PFSK-1 (cell line): ENCODE results near the gene PLEKHJ1.

ENCODE experiments used
- FOXP2 ChIP-seq: optimal IDR thresholded peaks from 2 replicates; pipeline ENCODE3; 2011; ENCODE audit warnings: borderline replicate concordance, control low read depth, inconsistent platforms; ENCODE audit not compliant: insufficient read depth; ENCODE audit errors: extremely low read length, extremely low read depth
- POLR2AphosphoS5 ChIP-seq: IDR thresholded peaks from 2 replicates; pipeline ENCODE4 v1.6.1; 2012; ENCODE audit warnings: low read depth, mild to moderate bottlenecking, control low read depth, low read length, moderate library complexity
- REST ChIP-seq, 2 experiments: IDR thresholded peaks; 2 replicates each; pipeline versions ENCODE4 v1.6.1 to v1.8.0; 2011 to 2012; ENCODE audit warnings: low read depth in 2 of 2, low read length in 2 of 2, control low read depth in 1 of 2, inconsistent platforms in 1 of 2, mild to moderate bottlenecking in 1 of 2, moderate library complexity in 1 of 2; ENCODE audit not compliant: insufficient read depth in 1 of 2
- SIN3A ChIP-seq: IDR thresholded peaks from 2 replicates; pipeline ENCODE4 v1.6.1; 2012; ENCODE audit warnings: mild to moderate bottlenecking, low read length, moderate library complexity, borderline replicate concordance; ENCODE audit not compliant: insufficient read depth
- TAF1 ChIP-seq: IDR thresholded peaks from 2 replicates; pipeline ENCODE4 v1.6.1; 2012; ENCODE audit warnings: low read length, control low read depth, borderline replicate concordance; ENCODE audit not compliant: insufficient read depth

PLEKHJ1 gene

GRCh38 chr19:2270157-2270422, 34.0 kb upstream of the PLEKHJ1 start:
- no peak for TF ChIP-seq SIN3A
- TF ChIP-seq REST (IDR thresholded peaks at IDR 0.05; ENCODE audit: insufficient read depth in 1 of 2, low read depth in 2 of 2, low read length in 2 of 2) = no peak
- TF ChIP-seq FOXP2 = no peak
- TF ChIP-seq POLR2AphosphoS5 = no peak
- no peak for TF ChIP-seq TAF1

- TF ChIP-seq REST (IDR thresholded peaks at IDR 0.05; ENCODE audit: insufficient read depth in 1 of 2, low read depth in 2 of 2, low read length in 2 of 2) = 0 out of 4 replicates have a peak, but pooled peaks of 1 of the 2 experiments have one; percentile 67
- peak; percentile 82; the same call in 1 of the 2 replicates for TF ChIP-seq SIN3A
- TF ChIP-seq TAF1 = peak; percentile 99
- peak; percentile 48 for TF ChIP-seq FOXP2
- TF ChIP-seq POLR2AphosphoS5 = peak; percentile 99
Measured at GRCh38 chr19:2269244-2270156, 33.4 kb upstream of the PLEKHJ1 start.

GRCh38 chr19:2268861-2269243, 32.7 kb upstream of the PLEKHJ1 start:
- TF ChIP-seq FOXP2 = no peak
- TF ChIP-seq SIN3A = no peak
- no peak for TF ChIP-seq TAF1
- no peak for TF ChIP-seq REST (IDR thresholded peaks at IDR 0.05; ENCODE audit: insufficient read depth in 1 of 2, low read depth in 2 of 2, low read length in 2 of 2)
- TF ChIP-seq POLR2AphosphoS5 = no peak

- TF ChIP-seq FOXP2 (no peak), POLR2AphosphoS5 (no peak), REST (IDR thresholded peaks at IDR 0.05; ENCODE audit: insufficient read depth in 1 of 2, low read depth in 2 of 2, low read length in 2 of 2) (no peak), TAF1 (no peak), SIN3A (no peak)
Measured at GRCh38 chr19:2268480-2268830, 32.3 kb upstream of the PLEKHJ1 start.
